M059J (cell line): ENCODE results near the gene ACP6. TPM values are rescaled to one million over a fixed set of nuclear protein-coding genes. Genes with fewer than 3 reads are reported as not detected.

Source experiments
- total RNA-seq: library from RNA; depleted of rRNA; stranded (reverse); fragments of >200 nt; shearing (Covaris generic); gene quantifications from 2 replicates; pipeline ENCODE4 v1.2.3, GENCODE V29; 2014; rRNA removed

Gene ACP6
- total RNA-seq, 1 experiment from 2014 or later = 10.0 TPM

Other genes starting within 250 kb of the ACP6 start
- gene BCL9, start 129.0 kb downstream of the ACP6 start, total RNA-seq = 8.8 and 18.1 TPM in 2 replicates
- 1.3 and 2.6 TPM in 2 replicates for gene GJA5, start 90.1 kb upstream of the ACP6 start, total RNA-seq
- gene GJA8, start 232.3 kb upstream of the ACP6 start, total RNA-seq = not detected in 2 replicates